Fibroblast of lung (primary cell): ENCODE data around the gene STIL. TPM values are rescaled to one million over a fixed set of nuclear protein-coding genes. Genes with fewer than 3 reads are reported as not detected.

Source experiments
- DNase-seq, 2 donors: peaks; one replicate each; pipeline versions ENCODE4 v3.0.0 to v3.0.0-alpha.2; 2010; ENCODE audit warnings: low read depth in 2 of 2
- H2AFZ ChIP-seq: 2 replicates; pipeline ENCODE4 v1.5.1; 2012; ENCODE audit warnings: low read length, control low read depth, inconsistent platforms
- H3K27ac ChIP-seq: 2 replicates; pipeline ENCODE4 v1.5.1; 2011; ENCODE audit warnings: low read length, control low read depth; ENCODE audit not compliant: insufficient read depth
- H3K27me3 ChIP-seq: 2 replicates; pipeline ENCODE4 v1.5.1; 2011; ENCODE audit warnings: mild to moderate bottlenecking, low read length; ENCODE audit not compliant: control insufficient read depth, insufficient read depth
- H3K36me3 ChIP-seq: 2 replicates; pipeline ENCODE4 v1.5.1; 2011; ENCODE audit warnings: low read length; ENCODE audit not compliant: control insufficient read depth, insufficient read depth
- H3K4me1 ChIP-seq: 2 replicates; pipeline ENCODE4 v1.5.1; 2011; ENCODE audit warnings: low read length; ENCODE audit not compliant: control insufficient read depth, insufficient read depth; ENCODE audit errors: extremely low read depth
- H3K4me2 ChIP-seq: 2 replicates; pipeline ENCODE4 v1.5.1; 2011; ENCODE audit warnings: low read length, control low read depth; ENCODE audit not compliant: insufficient read depth; ENCODE audit errors: extremely low read depth
- H3K4me3 ChIP-seq, 4 experiments: fragments of 200-600 bp in 1 of 4; sonication (generic) in 1 of 4; replicated peaks in 1 of 4; 2 replicates each; pipeline ENCODE4 v1.5.1; 2011 to 2016; ENCODE audit warnings: low read length in 4 of 4, low read depth in 3 of 4, mild to moderate bottlenecking in 3 of 4, control low read depth in 2 of 4, inconsistent platforms in 1 of 4, mixed read lengths in 1 of 4; ENCODE audit not compliant: insufficient read depth in 1 of 4; ENCODE audit errors: control extremely low read depth in 1 of 4
- H3K79me2 ChIP-seq: 2 replicates; pipeline ENCODE4 v1.5.1; 2012; ENCODE audit warnings: mild to moderate bottlenecking, low read length, inconsistent platforms; ENCODE audit not compliant: control insufficient read depth, insufficient read depth
- H3K9ac ChIP-seq: 2 replicates; pipeline ENCODE4 v1.5.1; 2011; ENCODE audit warnings: mild to moderate bottlenecking, low read length, control low read depth; ENCODE audit not compliant: insufficient read depth
- H3K9me3 ChIP-seq: 2 replicates; pipeline ENCODE4 v1.5.1; 2012; ENCODE audit warnings: low read depth, low read length; ENCODE audit not compliant: control insufficient read depth, insufficient read depth
- H4K20me1 ChIP-seq: 2 replicates; pipeline ENCODE4 v1.5.1; 2011; ENCODE audit warnings: low read length; ENCODE audit not compliant: control insufficient read depth, insufficient read depth; ENCODE audit errors: extremely low read depth
- CTCF ChIP-seq, 2 donors: IDR thresholded peaks in 1 of 2; conservative IDR thresholded peaks in 1 of 2; 1 replicate in 1 of 2; 2 replicates in 1 of 2; pipeline ENCODE4 v1.5.1; 2011 to 2012; ENCODE audit warnings: low read length in 2 of 2, control low read depth in 1 of 2, inconsistent platforms in 1 of 2, low read depth in 1 of 2, mild to moderate bottlenecking in 1 of 2
- EZH2 ChIP-seq: IDR thresholded peaks from 2 replicates; pipeline ENCODE4 v1.5.1; 2012; ENCODE audit warnings: low read length, control low read depth, mild to moderate bottlenecking; ENCODE audit errors: missing control alignments
- polyA plus RNA-seq, 2 donors: library from polyadenylated mRNA; depleted of rRNA in 1 of 2; stranded (reverse) in 1 of 2; unstranded in 1 of 2; fragments of >200 nt; gene quantifications; 2 replicates each; pipeline ENCODE4 v1.2.1, GENCODE V29; 2011 to 2012; ENCODE audit warnings: missing spikeins in 1 of 2
- total RNA-seq: library from RNA; depleted of rRNA; stranded (reverse); fragments of >200 nt; gene quantifications from 2 replicates; pipeline ENCODE4 v1.2.1, GENCODE V29; 2014

The STIL gene
- total and polyA plus RNA-seq, 2 donors (not counting 1 experiment from before 2014, with no cell fraction given): 5.8 to 6.2 TPM

- peaks cover 27% of the 10 kb centered on the region for H3K27me3 ChIP-seq
- H3K4me1 ChIP-seq: no peaks in the 10 kb centered on the region
- H3K4me3 ChIP-seq: no peak overlapping the region
- H3K36me3 ChIP-seq: no peaks in the 10 kb centered on the region
- H4K20me1 ChIP-seq: no peaks in the 10 kb centered on the region
- TF ChIP-seq EZH2 (no peak), CTCF (conservative IDR thresholded peaks at IDR 0.05 in 1 of 2, IDR thresholded peaks at IDR 0.05 in 1 of 2; ENCODE audit: low read depth in 1 of 2, low read length in 2 of 2) (no peak)
- no peak for DNase-seq
- no peaks in the 10 kb centered on the region for H3K79me2 ChIP-seq
- H3K9me3 ChIP-seq: no peaks in the 10 kb centered on the region
- H2AFZ ChIP-seq: no peak overlapping the region
- no peak overlapping the region for H3K4me2 ChIP-seq
- no peak overlapping the region for H3K9ac ChIP-seq
- no peak overlapping the region for H3K27ac ChIP-seq
These were observed 78.1 kb downstream of the STIL start for GRCh38 chr1:47235806-47236205.

- H3K4me2 ChIP-seq: no peak overlapping the region
- H2AFZ ChIP-seq: no peak overlapping the region
- no peaks in the 10 kb centered on the region for H3K79me2 ChIP-seq
- DNase-seq: no peak
- H3K4me3 ChIP-seq: no peak overlapping the region
- peaks cover 32% of the 10 kb centered on the region for H3K27me3 ChIP-seq
- H3K9me3 ChIP-seq: no peaks in the 10 kb centered on the region
- no peak overlapping the region for H3K27ac ChIP-seq
- H3K4me1 ChIP-seq: no peaks in the 10 kb centered on the region
- no peak overlapping the region for H3K9ac ChIP-seq
- H3K36me3 ChIP-seq: no peaks in the 10 kb centered on the region
- TF ChIP-seq CTCF (conservative IDR thresholded peaks at IDR 0.05 in 1 of 2, IDR thresholded peaks at IDR 0.05 in 1 of 2; ENCODE audit: low read depth in 1 of 2, low read length in 2 of 2): no peak
- TF ChIP-seq EZH2: no peak
- no peaks in the 10 kb centered on the region for H4K20me1 ChIP-seq
These were observed 78.7 kb downstream of the STIL start for GRCh38 chr1:47235241-47235681.

- no peaks in the 10 kb centered on the region for H3K36me3 ChIP-seq
- no peak overlapping the region for H2AFZ ChIP-seq
- H3K4me3 ChIP-seq: no peak overlapping the region
- no peaks in the 10 kb centered on the region for H3K79me2 ChIP-seq
- H4K20me1 ChIP-seq: no peaks in the 10 kb centered on the region
- H3K9me3 ChIP-seq: no peaks in the 10 kb centered on the region
- no peaks in the 10 kb centered on the region for H3K4me1 ChIP-seq
- no peak for DNase-seq
- H3K4me2 ChIP-seq: no peak overlapping the region
- H3K27me3 ChIP-seq: peaks cover 50% of the 10 kb centered on the region
- no peak overlapping the region for H3K27ac ChIP-seq
- TF ChIP-seq CTCF (conservative IDR thresholded peaks at IDR 0.05 in 1 of 2, IDR thresholded peaks at IDR 0.05 in 1 of 2; ENCODE audit: low read depth in 1 of 2, low read length in 2 of 2) (no peak), EZH2 (no peak)
- H3K9ac ChIP-seq: no peak overlapping the region
These were observed 80.8 kb downstream of the STIL start for GRCh38 chr1:47233186-47233585.
